ENCODE measurements around the gene CDC73. TPM values are rescaled to one million over a fixed set of nuclear protein-coding genes. Genes with fewer than 3 reads are reported as not detected.
"Not testable (repeated sequence)": the region's sequence is repeated elsewhere in the genome, so short reads cannot be mapped to it uniquely, and the experiment has no call there.

The CDC73 gene
- total RNA-seq, 1 donor from 2014 or later, result 48.6 TPM

GRCh38 chr1:193110864-193111263, 11.0 kb upstream of the CDC73 start:
- DNase-seq (ENCODE audit: missing footprints), result no peak
- intact Hi-C loops (cut with DNase I), result no loop called here
- no peak for ATAC-seq

DNA sequence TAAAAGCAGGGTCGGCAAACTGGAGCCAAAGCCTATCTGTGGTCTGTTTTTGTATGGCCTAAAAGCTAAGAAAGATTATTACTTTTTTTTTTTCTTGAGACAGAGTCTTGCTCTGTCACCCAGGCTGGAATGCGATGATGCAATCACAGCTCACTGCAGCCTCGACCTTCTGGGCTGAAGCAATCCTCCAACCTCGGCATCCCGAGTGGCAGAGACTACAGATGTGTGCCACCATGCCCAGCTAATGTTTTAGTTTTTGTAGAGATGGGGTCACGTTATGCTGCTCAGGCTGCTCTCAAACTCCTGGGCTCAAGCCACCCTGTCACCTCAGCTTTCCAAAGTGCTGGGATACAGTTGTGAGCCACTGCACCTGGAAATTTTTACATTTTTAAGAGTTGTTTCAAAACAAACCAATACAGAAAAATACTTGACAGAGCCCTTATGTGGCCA, 10.2 kb upstream of the CDC73 start:
- intact Hi-C loops (cut with DNase I), result no loop called here
- ATAC-seq (peak; percentile 70), DNase-seq (ENCODE audit: missing footprints) (peak; percentile 82)

- intact Hi-C loops (cut with DNase I), result no loop called here
- DNase-seq (ENCODE audit: missing footprints) (no peak), ATAC-seq (no peak)
Observed at GRCh38 chr1:193113258-193113991, 8.4 kb upstream of the CDC73 start.

- no peak for ATAC-seq
- no peak for DNase-seq (ENCODE audit: missing footprints)
- intact Hi-C loops (cut with DNase I), result no loop called here
Observed at GRCh38 chr1:193113992-193114332, 7.9 kb upstream of the CDC73 start.

DNA sequence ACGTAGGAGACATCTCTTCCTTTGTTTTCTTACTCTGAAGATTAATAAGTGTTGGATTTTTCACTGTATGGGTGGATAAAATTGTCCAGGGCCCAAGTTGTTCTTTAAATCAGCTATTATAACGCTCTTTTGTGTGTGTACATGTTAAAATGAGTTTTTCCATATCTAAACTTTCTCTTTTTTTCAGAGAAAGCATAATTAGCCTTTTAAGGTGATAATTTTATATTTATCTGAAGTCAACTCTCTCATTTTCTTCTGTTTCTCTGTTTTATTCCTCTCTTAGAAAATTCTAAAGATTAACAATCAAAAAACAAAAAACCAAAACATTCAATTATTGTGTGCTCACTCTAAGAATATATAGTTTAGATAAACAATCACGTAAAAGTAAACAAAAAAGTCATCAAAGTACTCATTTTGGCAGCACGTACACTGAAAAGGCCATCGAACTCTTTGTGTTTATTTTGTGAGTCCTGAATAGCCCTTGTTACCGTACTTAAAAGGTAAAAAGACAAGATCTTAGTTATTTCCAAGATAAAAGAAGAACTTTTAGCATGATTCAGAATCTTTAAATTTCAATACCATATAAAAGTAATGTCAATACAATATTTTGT, 7.2 kb upstream of the CDC73 start:
- ATAC-seq (no peak), DNase-seq (ENCODE audit: missing footprints) (no peak)
- intact Hi-C loops (cut with DNase I), result no loop called here

DNA sequence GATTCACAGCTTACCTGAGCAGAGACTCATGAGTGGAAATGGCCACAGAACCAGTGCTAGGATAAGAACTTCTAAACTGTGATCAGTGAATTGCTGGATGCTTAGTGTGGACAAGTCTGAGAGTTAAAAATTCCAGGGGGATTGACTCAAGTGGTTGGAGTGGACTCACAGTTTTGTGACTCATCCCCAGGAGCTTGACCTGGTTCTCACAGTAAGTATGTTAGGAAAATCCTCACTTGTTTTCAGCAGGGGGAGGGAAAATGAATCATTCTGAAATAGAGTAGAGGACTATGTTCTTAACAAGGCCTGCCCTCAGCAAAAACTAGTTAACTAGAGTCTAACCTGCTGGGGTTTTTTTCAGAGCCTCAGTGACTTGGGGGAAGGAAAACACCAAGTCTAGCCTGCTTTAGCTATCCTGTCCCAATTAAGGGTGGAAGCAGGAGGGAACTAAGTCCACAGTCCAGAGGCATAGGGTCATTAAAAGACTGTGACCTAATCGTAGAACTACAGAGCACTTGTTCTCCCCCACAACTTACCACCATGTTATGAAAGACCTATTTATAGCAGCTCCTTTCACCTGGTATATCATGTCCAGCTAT, 6.1 kb upstream of the CDC73 start:
- intact Hi-C loops (cut with DNase I), result no loop called here
- ATAC-seq, result peak; percentile 48
- DNase-seq (ENCODE audit: missing footprints), result no peak

DNA sequence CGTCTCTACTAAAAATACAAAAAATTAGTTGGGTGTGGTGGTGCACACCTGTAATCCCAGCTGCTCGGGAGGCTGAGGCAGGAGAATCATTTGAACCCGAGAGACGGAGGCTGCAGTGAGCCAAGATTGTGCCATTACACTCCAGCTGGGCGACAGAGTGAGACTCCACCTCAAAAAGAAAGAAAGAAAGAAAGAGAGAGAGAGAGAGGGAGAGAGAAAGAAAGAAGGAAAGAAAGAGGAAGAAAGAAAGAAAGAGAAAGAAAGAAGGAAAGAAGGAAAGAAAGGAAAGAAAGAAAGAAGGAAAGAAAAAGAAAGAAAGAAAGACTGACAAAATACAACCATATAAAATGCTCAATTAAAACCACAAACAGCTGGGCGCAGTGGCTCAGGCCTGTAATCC, 4.7 kb upstream of the CDC73 start:
- ATAC-seq; intact Hi-C loops (cut with DNase I); DNase-seq (ENCODE audit: missing footprints): not testable (repeated sequence)

- DNase-seq (ENCODE audit: missing footprints), result no peak
- intact Hi-C loops (cut with DNase I), result no loop called here
- no peak for ATAC-seq
Observed at GRCh38 chr1:193118194-193118593, 3.6 kb upstream of the CDC73 start.

GRCh38 chr1:193118803-193119730, 2.8 kb upstream of the CDC73 start:
- ATAC-seq (no peak), DNase-seq (ENCODE audit: missing footprints) (no peak)
- intact Hi-C loops (cut with DNase I), result no loop called here

DNA sequence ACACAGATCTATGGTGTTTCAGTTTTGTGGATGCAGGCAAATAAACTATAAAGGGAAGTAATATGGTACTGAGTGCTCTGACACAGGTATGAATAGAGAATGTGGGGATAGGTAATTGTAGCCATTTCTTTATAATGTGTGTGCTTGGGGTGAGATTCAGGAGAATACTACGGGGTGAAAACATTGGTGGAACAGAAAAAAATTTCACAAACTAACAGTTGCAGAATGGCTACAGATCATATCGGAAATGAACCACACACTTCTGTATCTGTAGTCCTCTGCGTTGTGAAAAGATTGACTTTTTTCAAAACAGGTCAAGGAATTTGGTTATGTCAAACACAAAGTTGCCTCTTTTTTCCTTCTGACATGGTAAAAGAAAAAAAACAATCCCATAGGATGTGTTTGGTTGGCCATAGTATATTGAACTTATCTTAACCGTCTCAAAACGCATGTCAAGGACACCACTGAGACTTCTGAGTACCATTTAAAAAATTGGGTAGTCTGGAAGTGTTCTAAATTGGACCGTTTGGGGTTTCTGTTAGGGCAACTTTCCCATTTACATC, 1.1 kb upstream of the CDC73 start:
- no peak for ATAC-seq
- intact Hi-C loops (cut with DNase I), result loop anchor here (1.0 to 5.0 kb wide), 4 partner anchors 15 to 648 kb away; partner anchors contain the start of genes GLRX2, RGS2, RO60 and UCHL5
- DNase-seq (ENCODE audit: missing footprints), result no peak

- intact Hi-C loops (cut with DNase I), result loop anchor here (5.0 kb wide), 3 partner anchors 66 to 651 kb away; partner anchors contain the start of genes RGS2, RO60 and UCHL5
- DNase-seq (ENCODE audit: missing footprints), result no peak
- no peak for ATAC-seq
Observed at GRCh38 chr1:193123751-193124150, 1.9 kb downstream of the CDC73 start.

- intact Hi-C loops (cut with DNase I), result no loop called here
- ATAC-seq, result no peak
- DNase-seq (ENCODE audit: missing footprints), result no peak
Observed at GRCh38 chr1:193125369-193125768, 3.5 kb downstream of the CDC73 start.

DNA sequence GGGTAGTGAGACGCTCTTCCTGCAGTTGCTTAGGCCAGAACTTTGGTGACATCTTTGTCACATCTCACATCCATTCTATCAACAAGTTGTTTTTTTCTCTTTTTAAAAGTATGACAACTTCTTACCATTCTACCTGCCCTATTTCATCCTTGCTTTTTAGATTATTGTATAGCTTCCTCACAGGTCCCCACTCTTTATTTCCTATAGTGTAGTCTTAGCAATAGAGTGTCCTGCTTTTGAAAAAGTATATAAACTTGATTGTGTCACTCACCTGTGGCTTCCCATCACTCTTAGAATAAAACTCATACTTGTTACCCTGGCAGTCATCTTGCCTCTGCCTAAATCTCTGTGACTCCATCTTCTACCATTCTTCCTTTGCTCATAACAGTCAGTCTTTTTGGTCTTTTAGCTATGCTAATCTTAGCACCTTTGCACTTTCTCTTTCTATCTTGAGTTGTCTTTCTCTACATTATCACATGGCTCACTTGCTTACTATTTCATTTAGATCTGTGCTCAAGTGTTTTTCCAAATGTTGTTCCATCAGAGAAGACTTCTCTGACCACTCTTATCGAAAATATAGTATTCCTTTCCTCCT, 9.5 kb downstream of the CDC73 start:
- intact Hi-C loops (cut with DNase I), result no loop called here

DNA sequence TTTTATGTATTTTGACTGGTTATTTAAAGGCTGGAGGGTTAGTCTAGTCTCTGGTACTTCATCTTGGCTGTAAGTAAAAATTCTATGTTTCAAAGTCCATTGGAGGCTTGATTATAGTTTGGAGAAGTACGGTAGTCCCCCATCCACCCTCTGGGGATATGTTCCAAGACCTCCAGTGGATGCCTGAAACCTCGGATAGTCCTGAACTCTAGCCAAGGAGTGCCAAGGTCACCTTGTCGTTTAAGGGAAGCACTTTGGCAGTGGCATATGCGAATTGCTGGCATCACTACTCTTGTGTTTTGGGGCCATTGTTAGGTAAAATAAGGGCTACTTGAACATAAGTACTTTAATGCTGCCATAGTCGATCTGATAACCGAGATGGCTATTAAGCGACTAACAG, 18.4 kb downstream of the CDC73 start:
- ATAC-seq (peak; percentile 28), DNase-seq (ENCODE audit: missing footprints) (no peak)
- intact Hi-C loops (cut with DNase I), result loop anchor here (10.0 kb wide), 1 partner anchor 1155 kb away; no protein-coding TSS in a partner anchor

More for the DNA sequence above, 9.5 kb downstream of the CDC73 start:
- DNase-seq (ENCODE audit: missing footprints) (no peak), ATAC-seq (no peak)

DNA sequence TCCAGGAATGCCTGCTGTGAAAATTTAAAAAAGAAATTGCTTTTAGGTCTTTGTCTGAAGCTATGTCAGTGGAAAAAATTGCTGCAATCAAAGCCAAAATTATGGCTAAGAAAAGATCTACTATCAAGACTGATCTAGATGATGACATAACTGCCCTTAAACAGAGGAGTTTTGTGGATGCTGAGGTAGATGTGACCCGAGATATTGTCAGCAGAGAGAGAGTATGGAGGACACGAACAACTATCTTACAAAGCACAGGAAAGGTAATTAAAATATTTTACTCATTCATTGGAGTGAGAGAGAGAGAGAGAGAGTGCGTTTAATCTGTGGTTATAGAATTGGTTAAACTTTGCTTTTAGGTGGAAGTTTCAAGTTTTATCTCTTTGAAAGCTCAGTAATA, 20.0 kb downstream of the CDC73 start:
- DNase-seq (ENCODE audit: missing footprints), result no peak
- ATAC-seq, result no peak
- intact Hi-C loops (cut with DNase I), result loop anchor here (10.0 kb wide), 1 partner anchor 1153 kb away; no protein-coding TSS in a partner anchor

DNA sequence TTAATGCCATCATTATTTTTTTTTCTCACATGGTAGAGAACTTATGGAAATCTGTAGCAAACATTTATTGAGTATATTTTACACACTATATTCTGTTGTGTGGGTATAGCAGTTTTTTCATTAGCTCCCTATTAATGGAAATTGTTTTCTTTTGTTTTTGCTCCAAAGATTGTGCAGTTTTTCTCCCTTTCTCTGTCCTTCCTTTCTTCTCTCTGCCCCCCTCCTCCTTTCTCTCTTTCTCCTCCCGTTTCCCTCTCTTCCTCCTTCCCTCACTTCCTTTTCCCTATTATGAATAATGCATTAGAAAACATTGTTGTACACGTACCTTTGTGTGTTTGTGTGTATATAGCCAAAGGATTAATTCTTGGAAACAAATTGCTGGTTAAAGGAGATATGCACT, 20.6 kb downstream of the CDC73 start:
- intact Hi-C loops (cut with DNase I), result loop anchor here (10.0 kb wide), 1 partner anchor 1152 kb away; no protein-coding TSS in a partner anchor
- DNase-seq (ENCODE audit: missing footprints) (no peak), ATAC-seq (no peak)

GRCh38 chr1:193143285-193143684, 21.5 kb downstream of the CDC73 start:
- DNase-seq (ENCODE audit: missing footprints) (no peak), ATAC-seq (no peak)
- intact Hi-C loops (cut with DNase I), result loop anchor here (10.0 kb wide), 1 partner anchor 1152 kb away; no protein-coding TSS in a partner anchor

GRCh38 chr1:193144361-193144938, 22.6 kb downstream of the CDC73 start:
- intact Hi-C loops (cut with DNase I), result loop anchor here (10.0 kb wide), 1 partner anchor 1150 kb away; no protein-coding TSS in a partner anchor
- ATAC-seq, result no peak
- DNase-seq (ENCODE audit: missing footprints), result no peak
